Activated CD4-positive, alpha-beta T cell treated with anti-CD3 and anti-CD28 coated beads, Interleukin-2, amount 50 U/mL, for 4 hours (primary cell): Measurements from ENCODE around the gene MAP7D2.
A peak's percentile ranks its signal among the peaks of the same experiment; 100 is the strongest.

Source experiments
- DNase-seq, 2 experiments: peaks; one replicate each; pipeline ENCODE4 v3.0.0-alpha.2; 2020

MAP7D2 gene

DNA sequence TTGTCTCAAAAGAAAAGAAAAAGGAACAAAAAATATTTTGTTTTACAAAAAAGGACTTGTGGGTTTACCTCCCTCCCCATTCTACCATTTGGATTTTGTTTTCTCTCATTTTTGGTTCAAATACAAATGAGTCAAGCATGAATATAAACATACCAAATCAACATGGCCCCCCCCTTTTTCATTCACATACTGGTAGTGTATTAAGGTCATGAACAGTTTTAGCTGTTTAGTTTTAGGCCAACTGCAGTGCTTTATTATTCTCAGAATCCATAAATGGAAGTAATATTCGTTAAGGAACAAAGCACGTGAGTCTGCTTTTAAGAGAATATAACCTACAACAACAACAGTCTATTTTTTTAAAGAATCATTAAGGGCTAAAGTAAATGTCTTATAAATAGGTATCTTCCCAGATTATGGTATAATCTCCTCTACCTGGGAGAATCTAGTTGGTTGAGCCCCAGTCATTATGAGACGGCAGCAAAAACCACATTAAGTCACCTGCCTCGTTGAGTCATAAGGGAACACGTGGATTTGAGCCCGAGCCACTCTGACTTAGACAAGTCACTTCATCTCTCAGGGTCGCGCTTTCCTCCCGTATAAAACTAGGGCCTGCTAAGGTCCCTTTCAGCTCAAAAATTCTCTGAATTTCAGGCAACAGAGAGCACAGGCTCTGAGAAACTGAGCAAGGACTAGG is 152.5 kb downstream of the MAP7D2 start:
- DNase-seq, result peak; percentile 1 to 7

DNA sequence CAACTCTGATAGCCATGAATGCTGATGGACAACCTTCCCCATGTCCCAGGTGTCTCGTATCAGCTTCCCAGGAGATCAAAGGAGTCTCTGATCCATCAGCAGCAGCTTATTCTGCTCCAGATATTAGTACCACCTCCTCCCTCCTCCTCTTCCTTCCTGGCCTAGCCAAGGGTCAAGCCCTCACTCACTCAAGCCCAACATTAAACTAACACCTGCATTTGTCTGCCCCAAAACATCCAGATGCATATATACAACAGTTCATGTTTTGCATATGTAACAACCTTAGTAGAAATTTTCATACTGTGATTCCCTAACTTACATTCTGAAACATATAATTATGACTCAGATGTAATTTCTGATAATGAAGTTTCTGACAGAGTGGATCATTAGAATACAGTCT is 155.8 kb downstream of the MAP7D2 start:
- DNase-seq, result no peak

DNA sequence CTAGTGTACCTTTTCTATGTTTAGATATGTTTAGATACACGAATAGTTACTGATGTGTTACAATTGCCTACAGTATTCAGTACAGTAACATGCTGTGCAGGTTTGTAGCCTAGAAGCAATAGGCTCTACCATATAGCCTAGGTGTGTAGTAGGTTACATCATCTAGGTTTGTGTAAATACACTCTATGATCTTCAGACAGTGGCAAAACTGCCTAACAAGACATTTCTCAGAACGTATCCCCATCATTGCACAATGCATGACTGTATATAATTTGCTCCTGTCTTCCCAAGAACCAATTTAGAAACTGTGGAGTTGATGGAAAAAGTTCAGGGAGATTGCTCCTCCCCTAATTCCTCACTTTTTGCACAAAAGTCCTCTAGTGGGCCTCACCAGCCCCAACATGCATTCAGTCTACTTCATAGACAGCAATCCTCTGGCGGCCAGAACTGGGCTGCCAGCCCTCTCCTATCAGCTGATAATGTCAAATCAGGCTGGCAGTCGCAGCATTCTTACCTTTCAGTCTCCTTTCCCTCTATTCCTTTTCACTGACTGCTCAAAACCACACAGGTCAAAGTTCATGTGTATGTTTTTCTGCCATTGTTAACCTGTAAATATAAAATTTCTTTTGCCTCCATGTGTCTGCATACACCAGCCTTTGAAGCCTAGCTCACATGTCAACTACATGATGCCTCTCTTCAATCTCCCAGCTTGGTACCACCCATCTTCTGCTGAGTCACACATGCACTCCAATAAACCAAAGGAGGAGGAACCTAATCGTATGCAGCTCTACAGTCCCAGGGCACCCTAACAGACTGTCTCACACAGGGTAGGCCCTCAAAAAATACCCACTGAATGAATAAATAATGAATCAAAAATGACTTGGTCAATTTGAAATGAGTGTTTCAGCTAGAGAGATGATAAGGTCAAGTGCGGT is 157.9 kb downstream of the MAP7D2 start:
- no peak for DNase-seq

DNA sequence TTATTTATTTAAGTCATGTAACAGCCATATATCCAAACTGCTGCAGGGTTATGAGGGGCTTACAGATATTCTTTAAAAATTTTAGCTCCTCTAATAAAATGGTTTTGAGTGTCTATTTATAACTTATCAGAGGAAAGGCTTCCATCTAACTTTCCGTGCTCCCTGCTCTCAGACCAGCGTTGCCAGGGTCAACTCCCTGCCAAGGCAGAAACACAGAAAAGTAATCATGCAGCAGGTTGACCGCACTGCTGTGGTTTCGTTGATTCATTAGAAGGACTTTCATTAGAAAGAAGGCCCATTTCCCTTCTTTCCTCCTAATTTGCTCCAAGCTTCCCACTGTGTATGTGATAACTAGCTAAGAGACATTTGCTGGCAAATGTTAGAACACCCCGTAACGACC is 159.8 kb downstream of the MAP7D2 start:
- no peak for DNase-seq
